ENCODE data around the gene RNU6-9. TPM values are rescaled to one million over a fixed set of nuclear protein-coding genes. Genes with fewer than 3 reads are reported as not detected.
"Not testable (repeated sequence)": the region's sequence is repeated elsewhere in the genome, so short reads cannot be mapped to it uniquely, and the experiment has no call there.

RNU6-9 gene
- total RNA-seq, 4 donors from 2014 or later, result not detected

DNA sequence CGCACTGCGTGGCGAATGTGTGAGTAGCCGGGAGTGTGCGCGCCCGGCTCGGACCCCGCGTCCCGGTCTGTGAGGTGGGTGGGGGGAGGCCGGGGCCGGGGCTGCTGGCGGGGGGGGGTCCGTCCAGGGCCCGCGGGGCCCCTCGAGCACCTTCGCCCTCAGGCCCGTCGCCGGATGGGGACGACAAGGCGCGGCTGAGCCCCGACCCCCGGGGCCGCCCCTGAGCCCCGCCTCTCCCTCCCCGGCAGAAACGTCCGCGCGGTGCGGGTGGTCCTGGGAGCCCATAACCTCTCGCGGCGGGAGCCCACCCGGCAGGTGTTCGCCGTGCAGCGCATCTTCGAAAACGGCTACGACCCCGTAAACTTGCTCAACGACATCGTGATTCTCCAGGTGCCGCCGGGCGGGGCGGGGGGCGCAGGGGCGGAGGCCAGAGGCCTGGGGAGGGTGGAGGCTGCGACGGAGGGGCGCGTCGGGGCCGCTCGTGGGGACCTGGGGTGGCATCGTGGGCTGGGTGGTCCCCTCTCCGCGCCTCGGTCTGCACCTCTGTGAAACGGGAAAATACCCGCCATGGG, 40.2 kb upstream of the RNU6-9 start:
- 18 to 39% methylated on average over 8 to 22 of the region's 67 CpGs for WGBS, 2 donors
- H3K4me1 ChIP-seq, result peaks cover 10 to 14% of the 10 kb centered on the region in 2 donors

GRCh38 chr19:853614-854220, 39.6 kb upstream of the RNU6-9 start:
- WGBS, 2 donors, result 79 to 96% methylated on average over 7 to 11 of the region's 17 CpGs
- intact Hi-C loops (cut with DNase I); H3K36me3 ChIP-seq; H3K27me3 ChIP-seq; H3K9me3 ChIP-seq; DNase-seq; H3K4me3 ChIP-seq (replicated peaks in 1 of 3); H3K27ac ChIP-seq: not testable (repeated sequence)
- peaks cover 10% of the 10 kb centered on the region in 2 donors for H3K4me1 ChIP-seq

More for the DNA sequence above, 40.2 kb upstream of the RNU6-9 start:
- Histone ChIP-seq H3K27ac (no peak overlapping the region), H3K27me3 (no peaks in the 10 kb centered on the region), H3K9me3 (no peaks in the 10 kb centered on the region), H3K36me3 (no peaks in the 10 kb centered on the region), H3K4me3 (replicated peaks in 1 of 3) (no peak overlapping the region)
- no peak for TF ChIP-seq CTCF (IDR thresholded peaks at IDR 0.05)
- no peak for TF ChIP-seq POLR2A (IDR thresholded peaks at IDR 0.05)
- no peak for DNase-seq
- intact Hi-C loops (cut with DNase I), result no loop called here

GRCh38 chr19:854549-854948, 38.7 kb upstream of the RNU6-9 start:
- DNase-seq, result no peak
- intact Hi-C loops (cut with DNase I), result no loop called here
- Histone ChIP-seq H3K27me3 (no peaks in the 10 kb centered on the region), H3K27ac (no peak overlapping the region), H3K4me3 (replicated peaks in 1 of 3) (no peak overlapping the region), H3K4me1 (peaks cover 10 to 14% of the 10 kb centered on the region in 2 donors), H3K36me3 (no peaks in the 10 kb centered on the region), H3K9me3 (no peaks in the 10 kb centered on the region)
- TF ChIP-seq POLR2A (IDR thresholded peaks at IDR 0.05) (no peak), CTCF (IDR thresholded peaks at IDR 0.05) (no peak)
- 71 to 74% methylated on average over 6 of the region's 6 CpGs for WGBS, 2 donors

DNA sequence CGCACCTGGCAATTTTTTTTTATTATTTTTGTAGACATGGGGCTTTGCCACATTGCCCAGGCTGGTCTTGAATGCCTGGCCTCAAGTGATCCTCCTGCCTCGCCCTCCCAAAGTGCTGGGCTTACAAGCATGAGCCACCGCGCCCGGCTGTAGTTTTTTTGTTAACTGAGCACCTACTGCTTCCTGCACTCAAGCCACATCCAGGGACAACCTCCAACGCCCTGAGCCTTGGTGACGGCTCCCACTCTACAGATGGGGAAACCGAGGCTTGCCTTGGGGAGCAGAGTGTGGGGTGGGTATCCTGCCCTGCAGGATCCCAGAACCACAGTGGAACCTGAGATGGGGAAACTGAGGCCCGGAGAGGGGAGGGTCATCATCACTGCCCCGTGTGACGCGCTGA, 38.1 kb upstream of the RNU6-9 start:
- intact Hi-C loops (cut with DNase I), result no loop called here
- Histone ChIP-seq H3K4me3 (replicated peaks in 1 of 3) (no peak overlapping the region), H3K9me3 (no peaks in the 10 kb centered on the region), H3K4me1 (peaks cover 8 to 13% of the 10 kb centered on the region in 2 donors), H3K36me3 (no peaks in the 10 kb centered on the region), H3K27me3 (no peaks in the 10 kb centered on the region), H3K27ac (no peak overlapping the region)
- 84 to 86% methylated on average over 7 to 12 of the region's 12 CpGs for WGBS, 2 donors
- no peak for DNase-seq
- no peak for TF ChIP-seq CTCF (IDR thresholded peaks at IDR 0.05)
- TF ChIP-seq POLR2A (IDR thresholded peaks at IDR 0.05), result no peak

DNA sequence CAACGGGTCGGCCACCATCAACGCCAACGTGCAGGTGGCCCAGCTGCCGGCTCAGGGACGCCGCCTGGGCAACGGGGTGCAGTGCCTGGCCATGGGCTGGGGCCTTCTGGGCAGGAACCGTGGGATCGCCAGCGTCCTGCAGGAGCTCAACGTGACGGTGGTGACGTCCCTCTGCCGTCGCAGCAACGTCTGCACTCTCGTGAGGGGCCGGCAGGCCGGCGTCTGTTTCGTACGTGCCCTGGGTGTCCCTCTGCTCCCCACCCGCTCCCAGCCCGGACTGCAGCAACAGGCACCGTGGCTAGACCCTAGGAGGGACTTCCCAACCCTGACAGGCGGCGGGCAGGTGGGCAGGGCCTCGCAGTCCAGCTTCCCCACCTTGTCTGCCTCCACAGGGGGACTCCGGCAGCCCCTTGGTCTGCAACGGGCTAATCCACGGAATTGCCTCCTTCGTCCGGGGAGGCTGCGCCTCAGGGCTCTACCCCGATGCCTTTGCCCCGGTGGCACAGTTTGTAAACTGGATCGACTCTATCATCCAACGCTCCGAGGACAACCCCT, 37.6 kb upstream of the RNU6-9 start:
- intact Hi-C loops (cut with DNase I), result no loop called here
- H3K9me3 ChIP-seq, result no peaks in the 10 kb centered on the region
- no peaks in the 10 kb centered on the region for H3K27me3 ChIP-seq
- TF ChIP-seq CTCF (IDR thresholded peaks at IDR 0.05), result no peak
- TF ChIP-seq POLR2A (IDR thresholded peaks at IDR 0.05), result no peak
- H3K36me3 ChIP-seq, result no peaks in the 10 kb centered on the region
- 74 to 82% methylated on average over 19 to 25 of the region's 40 CpGs for WGBS, 2 donors
- H3K27ac ChIP-seq, result no peak overlapping the region
- peaks cover 3 to 8% of the 10 kb centered on the region in 2 donors for H3K4me1 ChIP-seq
- DNase-seq, result no peak
- no peak overlapping the region for H3K4me3 ChIP-seq (replicated peaks in 1 of 3)
